Stimulated activated memory B cell treated with anti-CD40 and anti-IgM and Interleukin-4, amounts not matched to agents 10 μg/mL and 1 μg/mL and 100 μg/mL, for 72 hours (primary cell): ENCODE results near the gene ACOD1.

ENCODE experiments used
- ATAC-seq: fragments of 150-1000 bp; cut with Tn5 transposase; 2 replicates; pipeline ENCODE4 v1.10.0; 2021
- H3K27ac Mint-ChIP-seq: one replicate; pipeline ENCODE4 v1.8.0; 2022; ENCODE audit warnings: mild to moderate bottlenecking, mixed read lengths
- H3K27me3 Mint-ChIP-seq: one replicate; pipeline ENCODE4 v1.8.0; 2022; ENCODE audit warnings: mixed read lengths
- H3K36me3 Mint-ChIP-seq: one replicate; pipeline ENCODE4 v1.8.0; 2022; ENCODE audit warnings: mixed read lengths
- H3K4me1 Mint-ChIP-seq: one replicate; pipeline ENCODE4 v1.8.0; 2022; ENCODE audit warnings: mixed read lengths
- H3K4me3 Mint-ChIP-seq: one replicate; pipeline ENCODE4 v1.8.0; 2022; ENCODE audit warnings: mild to moderate bottlenecking, moderate library complexity, mixed read lengths
- H3K9me3 Mint-ChIP-seq: one replicate; pipeline ENCODE4 v1.8.0; 2022; ENCODE audit warnings: mixed read lengths

The ACOD1 gene

DNA sequence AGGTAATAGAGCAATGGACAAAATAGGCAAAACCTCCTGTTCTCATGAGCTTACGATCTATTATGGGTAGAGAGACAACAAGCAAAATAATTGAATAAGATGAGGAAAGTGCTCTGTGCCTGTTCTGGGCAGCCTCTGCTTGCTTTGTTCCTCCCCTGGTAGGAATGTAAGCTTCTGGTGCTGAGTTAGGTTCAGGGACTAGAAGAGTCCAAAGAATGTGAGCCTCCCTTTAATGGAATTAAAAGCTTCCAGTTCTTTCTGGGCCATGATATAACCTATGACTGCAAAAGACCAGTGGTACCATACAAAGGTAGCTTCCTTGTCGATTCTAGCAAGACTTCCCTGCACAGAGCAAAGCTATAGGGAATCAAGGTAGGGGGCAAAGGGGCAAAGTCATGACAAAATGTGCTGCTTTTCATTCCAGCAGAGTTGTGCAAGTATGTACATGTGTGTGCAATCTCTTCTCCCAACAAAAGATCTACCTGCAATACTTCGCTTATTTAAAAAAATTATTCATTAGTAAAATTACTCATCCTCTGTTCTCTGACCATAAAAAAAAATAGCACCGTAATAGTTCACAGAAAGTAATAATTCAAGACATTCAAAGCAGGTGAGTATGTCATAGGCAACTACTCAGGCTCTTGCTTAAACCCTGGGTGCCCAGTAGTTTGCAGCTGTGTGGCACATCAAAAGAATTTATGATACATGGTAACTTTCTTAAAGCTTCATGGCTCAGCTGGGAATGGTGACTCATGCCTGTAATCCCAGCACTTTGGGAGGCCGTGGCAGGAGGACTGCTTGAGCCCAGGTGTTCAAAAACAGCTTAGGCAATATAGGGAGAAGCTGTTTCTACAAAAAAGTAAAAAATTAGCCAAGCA lies 21.4 kb downstream of the ACOD1 start:
- H3K4me3 Mint-ChIP-seq: no peak overlapping the region
- peaks cover 66% of the 10 kb centered on the region for H3K27me3 Mint-ChIP-seq
- H3K36me3 Mint-ChIP-seq: no peaks in the 10 kb centered on the region
- no peak for ATAC-seq
- no peak overlapping the region for H3K27ac Mint-ChIP-seq
- peaks cover 9% of the 10 kb centered on the region for H3K4me1 Mint-ChIP-seq
- H3K9me3 Mint-ChIP-seq: no peaks in the 10 kb centered on the region

DNA sequence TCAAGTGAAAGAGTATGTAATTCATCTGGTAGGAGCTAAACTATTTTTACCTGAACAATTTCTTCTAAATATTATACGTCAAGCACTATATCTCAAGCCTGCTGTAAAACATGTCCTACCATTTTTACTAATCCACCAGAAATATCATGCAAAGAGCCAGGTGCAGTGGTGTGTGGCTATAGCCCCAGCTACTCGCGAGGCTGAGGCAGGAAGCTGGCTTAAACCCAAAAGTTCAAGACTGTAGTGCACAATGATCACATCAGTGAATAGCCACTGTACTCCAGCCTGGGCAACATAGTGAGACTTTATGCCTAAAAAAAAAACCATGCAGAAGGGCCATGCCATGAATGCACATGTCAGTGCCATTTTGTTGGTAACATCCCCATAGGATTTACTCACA lies 22.9 kb downstream of the ACOD1 start:
- H3K27me3 Mint-ChIP-seq: peaks cover 67% of the 10 kb centered on the region
- no peak overlapping the region for H3K4me3 Mint-ChIP-seq
- H3K36me3 Mint-ChIP-seq: no peaks in the 10 kb centered on the region
- no peak for ATAC-seq
- no peaks in the 10 kb centered on the region for H3K9me3 Mint-ChIP-seq
- no peak overlapping the region for H3K27ac Mint-ChIP-seq
- peaks cover 9% of the 10 kb centered on the region for H3K4me1 Mint-ChIP-seq

DNA sequence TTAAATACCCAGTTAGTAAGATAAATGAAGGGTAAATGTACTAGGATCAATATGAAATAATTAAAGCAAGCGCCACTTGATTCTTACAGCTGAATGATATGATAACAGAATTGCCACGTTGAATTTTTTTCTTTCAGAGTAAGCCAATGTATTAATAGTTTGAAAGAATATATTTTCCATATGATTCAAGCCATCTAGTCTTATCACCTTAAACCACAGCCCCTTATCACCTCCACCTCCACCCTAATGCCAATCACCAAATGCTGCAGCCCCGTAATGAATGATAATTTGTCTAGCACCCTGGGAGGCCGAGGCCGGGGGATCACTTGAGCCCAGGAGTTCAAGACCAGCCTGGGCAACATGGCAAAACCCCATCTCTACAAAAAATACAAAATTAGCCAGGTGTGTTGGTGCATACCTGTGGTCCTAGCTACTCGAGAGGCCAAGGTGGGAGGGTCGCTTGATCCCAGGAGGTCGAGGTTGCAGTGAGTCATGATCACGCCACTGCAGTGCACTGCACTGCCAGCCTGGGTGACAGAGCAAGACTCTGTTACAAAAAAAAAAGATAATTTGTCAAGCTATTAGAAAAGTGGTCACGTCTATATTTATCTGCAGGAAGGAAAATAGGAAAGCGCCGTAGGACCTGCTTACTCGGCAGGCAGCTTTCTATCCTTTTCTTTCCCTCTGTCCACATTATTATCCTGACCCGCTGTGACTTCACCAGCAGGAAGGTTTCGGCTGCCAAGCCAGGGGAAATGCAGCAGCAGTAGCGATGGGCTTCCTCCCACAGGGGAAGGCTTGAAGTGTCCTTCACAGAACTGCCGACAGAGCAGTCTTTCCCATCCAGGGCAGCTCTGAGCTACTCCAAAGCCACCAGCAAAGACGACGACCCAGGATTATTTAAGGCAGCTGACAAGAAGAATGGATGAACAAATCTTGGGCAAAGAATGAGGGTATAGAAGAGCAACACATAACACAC lies 23.8 kb downstream of the ACOD1 start:
- no peak overlapping the region for H3K27ac Mint-ChIP-seq
- peaks cover 9% of the 10 kb centered on the region for H3K4me1 Mint-ChIP-seq
- no peak overlapping the region for H3K4me3 Mint-ChIP-seq
- no peak for ATAC-seq
- no peaks in the 10 kb centered on the region for H3K36me3 Mint-ChIP-seq
- H3K9me3 Mint-ChIP-seq: no peaks in the 10 kb centered on the region
- H3K27me3 Mint-ChIP-seq: peaks cover 69% of the 10 kb centered on the region

DNA sequence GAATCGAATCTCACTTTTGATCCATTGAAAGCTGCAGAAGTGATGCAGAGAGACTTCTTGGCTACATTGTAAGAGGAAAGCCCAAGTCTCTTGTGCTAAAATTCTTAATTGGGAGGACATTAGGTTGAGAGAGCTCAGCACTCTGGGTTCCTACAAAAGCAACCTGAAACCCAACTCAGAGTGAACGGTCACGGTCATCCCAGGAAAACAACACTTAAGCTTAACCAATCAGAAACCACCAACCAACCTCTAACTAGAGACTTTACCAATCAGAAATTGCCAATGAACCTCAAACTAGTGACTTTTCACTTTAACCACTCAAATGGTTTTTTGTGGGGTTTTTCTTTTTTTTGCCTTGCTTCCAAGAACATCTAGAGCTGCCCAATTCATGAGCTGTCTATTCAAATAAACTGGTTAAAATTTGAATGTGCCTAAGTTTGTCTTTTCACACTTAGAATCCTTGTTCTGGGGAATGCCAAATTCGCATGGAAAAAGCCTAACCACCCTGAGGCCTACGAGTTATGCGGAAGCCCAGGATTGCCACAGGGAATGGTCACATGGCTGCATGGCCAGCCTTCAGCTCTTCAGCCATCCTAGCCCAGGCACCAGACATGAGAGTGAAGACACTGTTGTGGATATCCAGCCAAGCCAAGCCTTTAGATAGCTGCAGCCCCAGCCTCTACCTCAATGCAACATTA lies 25.8 kb downstream of the ACOD1 start:
- peaks cover 63% of the 10 kb centered on the region for H3K27me3 Mint-ChIP-seq
- no peak overlapping the region for H3K4me3 Mint-ChIP-seq
- H3K9me3 Mint-ChIP-seq: no peaks in the 10 kb centered on the region
- no peak for ATAC-seq
- H3K27ac Mint-ChIP-seq: no peak overlapping the region
- peaks cover 9% of the 10 kb centered on the region for H3K4me1 Mint-ChIP-seq
- H3K36me3 Mint-ChIP-seq: no peaks in the 10 kb centered on the region

DNA sequence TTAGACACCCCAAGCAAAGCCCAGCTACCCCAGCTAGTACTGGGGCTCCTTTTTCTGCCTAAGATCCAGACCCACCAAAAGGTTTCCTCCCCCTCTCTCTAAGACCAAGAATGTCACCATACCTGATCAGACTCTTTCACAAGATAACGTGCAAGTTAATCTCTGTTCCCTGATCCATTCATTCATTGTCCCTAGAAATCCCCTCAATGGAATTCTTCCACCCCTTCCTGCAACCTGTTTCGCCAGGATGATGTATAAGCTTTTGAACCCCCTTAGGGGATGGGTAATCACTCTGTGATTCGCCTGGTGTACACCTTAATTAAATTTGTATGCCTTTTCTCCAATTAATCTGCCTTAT lies 26.3 kb downstream of the ACOD1 start:
- no peak for ATAC-seq
- Mint-ChIP-seq H3K27ac (no peak overlapping the region), H3K9me3 (no peaks in the 10 kb centered on the region), H3K36me3 (no peaks in the 10 kb centered on the region), H3K27me3 (peaks cover 62% of the 10 kb centered on the region), H3K4me3 (no peak overlapping the region), H3K4me1 (peaks cover 9% of the 10 kb centered on the region)

DNA sequence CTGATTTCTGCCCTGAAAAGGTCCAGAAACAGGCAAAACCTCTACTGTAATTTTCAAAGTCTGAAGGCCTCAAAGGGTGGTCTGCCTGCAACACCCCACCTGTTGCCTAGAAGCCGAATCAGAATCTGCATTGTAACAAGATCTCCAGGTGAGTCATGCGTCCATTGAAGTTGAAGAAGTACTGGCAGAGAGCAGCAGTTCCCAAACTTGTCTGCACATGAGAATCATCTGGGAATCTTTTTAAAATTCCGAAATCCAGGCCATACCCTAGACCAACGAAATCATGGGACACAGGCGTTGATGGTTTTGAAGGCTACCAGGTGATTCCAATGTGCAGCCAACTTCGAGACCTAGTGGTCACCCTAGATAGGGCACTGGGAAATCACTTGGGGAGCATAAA lies 27.6 kb downstream of the ACOD1 start:
- no peak overlapping the region for H3K4me3 Mint-ChIP-seq
- peaks cover 57% of the 10 kb centered on the region for H3K27me3 Mint-ChIP-seq
- peaks cover 15% of the 10 kb centered on the region for H3K4me1 Mint-ChIP-seq
- ATAC-seq: no peak
- H3K36me3 Mint-ChIP-seq: no peaks in the 10 kb centered on the region
- H3K27ac Mint-ChIP-seq: no peak overlapping the region
- no peaks in the 10 kb centered on the region for H3K9me3 Mint-ChIP-seq

DNA sequence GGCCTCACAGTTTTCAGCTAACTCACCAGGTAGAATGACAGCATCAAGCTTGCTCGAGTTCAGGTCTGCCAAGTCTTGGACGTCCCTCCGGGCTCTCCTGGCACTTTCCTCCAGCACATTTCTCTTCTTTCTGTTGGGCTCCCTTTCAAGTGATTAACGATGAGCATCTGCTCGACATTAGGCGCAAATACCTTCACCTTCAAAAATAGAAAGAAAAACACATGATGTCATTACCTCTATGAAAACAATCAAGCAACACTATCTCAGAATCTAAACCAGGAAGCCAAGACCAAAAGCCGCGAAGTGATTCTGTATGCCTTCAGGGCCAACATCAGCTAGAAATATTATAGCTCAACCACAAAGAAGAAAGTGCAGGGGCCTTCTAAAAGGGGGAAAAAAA lies 28.2 kb downstream of the ACOD1 start:
- no peak overlapping the region for H3K4me3 Mint-ChIP-seq
- peaks cover 53% of the 10 kb centered on the region for H3K27me3 Mint-ChIP-seq
- no peak overlapping the region for H3K27ac Mint-ChIP-seq
- no peaks in the 10 kb centered on the region for H3K36me3 Mint-ChIP-seq
- peaks cover 15% of the 10 kb centered on the region for H3K4me1 Mint-ChIP-seq
- H3K9me3 Mint-ChIP-seq: no peaks in the 10 kb centered on the region
- no peak for ATAC-seq

DNA sequence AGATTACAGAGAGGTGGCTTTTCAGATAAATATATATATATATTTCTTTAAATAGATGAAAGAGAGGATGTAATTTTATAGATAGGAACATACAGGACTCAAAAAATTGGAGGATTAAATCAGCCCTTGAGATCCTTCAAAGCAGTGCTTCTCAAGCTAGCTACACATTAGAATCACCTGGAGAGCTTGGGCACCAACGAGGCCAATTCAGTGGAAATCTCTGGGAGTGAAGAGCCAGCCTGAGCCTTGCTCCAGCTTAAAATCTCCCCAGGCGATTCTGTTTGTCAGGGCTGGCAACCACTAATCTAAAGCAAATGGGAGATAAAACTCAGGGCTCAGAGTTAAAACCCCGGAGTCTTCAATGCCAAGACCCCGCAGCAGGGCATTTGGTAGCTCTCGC lies 28.6 kb downstream of the ACOD1 start:
- Mint-ChIP-seq H3K36me3 (no peaks in the 10 kb centered on the region), H3K27ac (no peak overlapping the region), H3K9me3 (no peaks in the 10 kb centered on the region), H3K4me3 (no peak overlapping the region), H3K27me3 (peaks cover 53% of the 10 kb centered on the region), H3K4me1 (peaks cover 15% of the 10 kb centered on the region)
- ATAC-seq: no peak

DNA sequence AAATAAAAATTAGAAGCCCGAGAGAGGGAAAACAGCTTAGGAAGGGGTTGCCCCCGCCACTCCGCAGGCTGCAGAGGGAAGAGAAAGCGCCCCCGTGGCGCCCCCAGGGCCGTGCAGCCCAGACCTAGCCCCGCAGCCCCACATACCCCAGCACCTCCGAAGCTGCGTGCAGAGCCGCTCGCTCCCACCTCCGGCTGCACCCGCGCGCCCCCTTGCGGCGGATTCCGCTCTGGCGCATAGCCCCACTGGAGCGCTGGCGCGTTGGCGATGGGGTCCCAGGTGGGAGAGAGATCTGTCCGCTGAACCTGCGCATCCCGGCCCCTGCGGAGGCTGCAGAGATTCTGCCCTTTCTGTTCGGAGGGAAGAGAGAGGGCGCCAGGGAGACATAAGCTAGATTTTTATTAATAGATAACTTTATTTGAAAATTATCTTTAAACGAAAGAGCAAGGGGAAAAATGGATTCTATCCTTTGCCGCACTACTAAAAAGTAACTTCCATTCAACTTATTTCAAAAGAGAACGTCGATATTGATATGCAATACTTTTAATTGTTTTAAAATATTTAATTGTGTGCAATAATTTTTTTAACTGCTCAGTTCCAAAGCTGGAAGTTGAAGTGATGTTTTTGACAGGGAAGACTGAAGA lies 31.9 kb downstream of the ACOD1 start:
- Mint-ChIP-seq H3K4me1 (peaks cover 6% of the 10 kb centered on the region), H3K9me3 (no peaks in the 10 kb centered on the region), H3K27ac (no peak overlapping the region), H3K36me3 (no peaks in the 10 kb centered on the region), H3K27me3 (peaks cover 44% of the 10 kb centered on the region), H3K4me3 (peak overlapping the region; percentile 7)
- peak; percentile 97 for ATAC-seq

DNA sequence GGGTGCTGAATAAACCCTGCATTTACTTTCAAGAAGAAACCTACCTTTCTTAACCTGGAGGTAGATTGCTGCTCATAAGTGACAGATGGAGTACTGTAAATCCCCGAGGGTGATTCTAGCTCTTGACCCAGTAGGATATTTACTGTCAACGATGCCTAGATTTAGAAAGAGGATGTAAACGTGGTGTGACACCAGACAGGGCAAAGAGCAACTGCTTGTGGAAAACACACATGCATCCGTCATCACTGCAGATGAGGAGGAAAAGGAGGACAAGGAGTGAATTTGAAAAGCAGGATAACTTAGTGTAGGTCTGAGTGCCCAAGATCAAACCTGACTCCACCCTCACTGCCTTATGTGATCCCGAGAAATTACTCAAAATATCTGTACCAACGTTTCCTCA lies 33.8 kb downstream of the ACOD1 start:
- Mint-ChIP-seq H3K4me3 (no peak overlapping the region), H3K27me3 (peaks cover 34% of the 10 kb centered on the region), H3K27ac (no peak overlapping the region), H3K4me1 (peaks cover 6% of the 10 kb centered on the region), H3K36me3 (no peaks in the 10 kb centered on the region), H3K9me3 (no peaks in the 10 kb centered on the region)
- no peak for ATAC-seq

DNA sequence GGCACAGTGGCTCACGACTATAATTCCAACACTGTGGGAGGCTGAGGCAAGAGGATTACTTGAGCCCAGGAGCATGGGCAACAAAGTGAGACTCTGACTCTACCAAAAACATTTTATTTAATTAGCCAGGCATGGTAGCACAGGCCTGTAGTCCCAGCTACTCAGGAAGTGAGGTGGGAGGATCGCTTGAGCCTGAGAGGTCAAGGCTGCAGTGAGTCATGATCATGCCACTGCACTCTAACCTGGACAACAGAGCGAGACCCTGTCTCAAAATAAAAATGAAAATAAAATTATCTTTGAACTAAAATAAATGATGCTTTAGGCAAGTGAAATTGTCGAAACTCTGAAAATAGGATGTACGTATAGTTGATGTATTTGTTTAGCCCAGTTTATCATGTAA lies 35.4 kb downstream of the ACOD1 start:
- H3K27me3 Mint-ChIP-seq: peaks cover 25% of the 10 kb centered on the region
- no peaks in the 10 kb centered on the region for H3K36me3 Mint-ChIP-seq
- H3K4me1 Mint-ChIP-seq: peaks cover 6% of the 10 kb centered on the region
- H3K27ac Mint-ChIP-seq: no peak overlapping the region
- H3K9me3 Mint-ChIP-seq: no peaks in the 10 kb centered on the region
- no peak overlapping the region for H3K4me3 Mint-ChIP-seq
- no peak for ATAC-seq

DNA sequence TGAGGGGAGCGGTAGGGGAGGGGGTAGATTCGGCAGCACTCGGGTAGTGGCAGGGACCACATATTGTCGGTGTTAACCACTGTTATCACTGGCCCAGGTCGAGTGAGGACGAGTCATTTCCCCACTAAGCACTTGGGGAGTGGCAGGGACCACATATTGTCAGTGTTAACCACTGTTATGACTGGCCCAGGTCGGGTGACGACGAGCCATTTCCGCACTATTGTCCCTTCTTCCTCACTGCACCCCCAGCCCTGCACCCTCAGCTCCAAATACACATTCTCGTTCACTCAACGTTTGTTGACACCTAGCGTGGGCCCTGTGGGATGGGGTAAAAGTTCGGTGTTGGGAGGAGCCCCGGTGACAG lies 43.1 kb downstream of the ACOD1 start:
- H3K4me3 Mint-ChIP-seq: peak overlapping the region; percentile 97
- no peaks in the 10 kb centered on the region for H3K27me3 Mint-ChIP-seq
- H3K36me3 Mint-ChIP-seq: peaks cover 14% of the 10 kb centered on the region
- H3K27ac Mint-ChIP-seq: peak overlapping the region; percentile 97
- peak; percentile 81 for ATAC-seq
- H3K9me3 Mint-ChIP-seq: no peaks in the 10 kb centered on the region
- peaks cover 31% of the 10 kb centered on the region for H3K4me1 Mint-ChIP-seq

DNA sequence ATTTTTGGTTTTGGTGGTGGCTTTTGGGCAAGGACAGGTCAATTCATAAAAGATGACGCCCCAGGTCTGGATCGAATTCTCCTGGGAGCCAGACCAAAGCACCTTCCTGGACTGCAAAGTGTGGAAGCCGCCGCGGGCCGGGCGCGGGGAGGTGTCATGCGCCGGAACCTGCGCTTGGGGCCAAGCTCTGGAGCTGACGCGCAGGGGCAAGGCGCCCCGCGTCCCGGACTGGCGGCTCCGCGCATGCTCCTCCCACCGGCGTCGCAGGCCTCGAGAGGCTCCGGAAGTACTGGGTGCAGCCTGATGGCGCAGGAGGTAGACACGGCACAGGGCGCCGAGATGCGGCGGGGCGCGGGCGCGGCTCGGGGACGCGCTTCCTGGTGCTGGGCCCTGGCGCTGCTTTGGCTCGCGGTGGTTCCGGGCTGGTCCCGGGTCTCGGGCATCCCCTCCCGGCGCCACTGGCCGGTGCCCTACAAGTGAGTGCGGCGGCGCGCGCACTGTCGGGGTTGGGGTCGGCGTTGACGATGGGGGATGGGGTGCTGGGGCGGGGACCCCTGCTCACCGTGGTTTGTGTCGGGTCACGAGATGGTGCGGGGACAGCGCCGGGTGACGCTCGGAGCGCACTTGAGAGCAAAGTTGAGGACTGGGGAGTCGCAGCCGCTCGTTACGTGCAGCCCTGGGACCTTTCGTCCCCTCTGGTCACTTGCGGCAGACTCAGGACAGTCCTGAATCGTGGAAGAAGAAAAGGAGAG lies 43.7 kb downstream of the ACOD1 start, which contains the start of gene CLN5:
Gene CLN5 (plus strand): TSS at position 286 of the 752 bp plus-strand sequence. CDS start 18 bp downstream, at position 304.
- Mint-ChIP-seq H3K36me3 (peaks cover 17% of the 10 kb centered on the region), H3K27me3 (no peaks in the 10 kb centered on the region), H3K4me3 (peak within 1 kb of the TSS; percentile 97), H3K4me1 (peaks cover 31% of the 10 kb centered on the region), H3K9me3 (no peaks in the 10 kb centered on the region), H3K27ac (peak within 1 kb of the TSS; percentile 97)
- peak; percentile 97 for ATAC-seq

DNA sequence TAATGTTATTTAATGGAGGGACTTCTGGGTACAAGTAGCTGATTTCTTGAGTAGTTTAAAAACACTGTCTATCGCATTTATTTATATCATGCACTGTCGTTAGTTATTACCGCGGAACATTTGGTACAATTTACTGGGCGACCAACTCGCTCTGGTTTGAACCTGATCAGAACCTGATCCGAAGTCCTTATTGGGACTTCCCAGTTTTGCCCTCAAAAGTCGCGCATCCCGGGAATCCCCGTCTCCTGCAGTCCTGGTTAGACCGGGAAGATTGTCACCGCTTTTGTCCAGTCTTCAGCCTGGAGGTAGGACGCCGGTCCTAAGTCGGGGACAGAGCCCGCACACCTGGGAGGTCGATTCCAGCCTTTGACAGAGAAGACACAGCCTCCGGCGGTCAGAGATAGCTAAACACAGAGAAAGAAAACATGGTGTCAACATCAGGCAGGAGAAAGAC lies 44.3 kb downstream of the ACOD1 start:
- Mint-ChIP-seq H3K27me3 (no peaks in the 10 kb centered on the region), H3K9me3 (no peaks in the 10 kb centered on the region), H3K4me1 (peaks cover 31% of the 10 kb centered on the region), H3K36me3 (peaks cover 17% of the 10 kb centered on the region), H3K27ac (peak overlapping the region; percentile 97), H3K4me3 (peak overlapping the region; percentile 97)
- ATAC-seq: no peak
